BE2C (cell line): Measurements from ENCODE around the gene GNAO1.

Source experiments
- DNase-seq: peaks from one replicate; pipeline ENCODE4 v3.0.0-alpha.2; 2020
- H3K27me3 ChIP-seq: fragments of 250-450 bp; sonication (Bioruptor Pico); 2 replicates; pipeline ENCODE4 v1.5.1; 2020; ENCODE audit warnings: mild to moderate bottlenecking
- H3K36me3 ChIP-seq: fragments of 250-450 bp; sonication (Bioruptor Pico); 2 replicates; pipeline ENCODE4 v1.5.1; 2020; ENCODE audit warnings: mild to moderate bottlenecking
- H3K4me1 ChIP-seq: fragments of 250-450 bp; sonication (Bioruptor Pico); 2 replicates; pipeline ENCODE4 v1.5.1; 2020
- H3K4me3 ChIP-seq: 2 replicates; pipeline ENCODE4 v1.5.1; 2011; ENCODE audit warnings: low read depth, low read length
- H3K9me3 ChIP-seq: fragments of 250-450 bp; sonication (Bioruptor Pico); 2 replicates; pipeline ENCODE4 v1.5.1; 2020
- TF ChIP-seq, protein P1 (sequence below): IDR thresholded peaks from 2 replicates; pipeline ENCODE4 v1.5.1; 2012; ENCODE audit warnings: mild to moderate bottlenecking, low read depth, low read length

The GNAO1 gene

GRCh38 chr16:56226845-56227525 lies 35.7 kb downstream of the GNAO1 start:
- TF ChIP-seq, protein P1, sequence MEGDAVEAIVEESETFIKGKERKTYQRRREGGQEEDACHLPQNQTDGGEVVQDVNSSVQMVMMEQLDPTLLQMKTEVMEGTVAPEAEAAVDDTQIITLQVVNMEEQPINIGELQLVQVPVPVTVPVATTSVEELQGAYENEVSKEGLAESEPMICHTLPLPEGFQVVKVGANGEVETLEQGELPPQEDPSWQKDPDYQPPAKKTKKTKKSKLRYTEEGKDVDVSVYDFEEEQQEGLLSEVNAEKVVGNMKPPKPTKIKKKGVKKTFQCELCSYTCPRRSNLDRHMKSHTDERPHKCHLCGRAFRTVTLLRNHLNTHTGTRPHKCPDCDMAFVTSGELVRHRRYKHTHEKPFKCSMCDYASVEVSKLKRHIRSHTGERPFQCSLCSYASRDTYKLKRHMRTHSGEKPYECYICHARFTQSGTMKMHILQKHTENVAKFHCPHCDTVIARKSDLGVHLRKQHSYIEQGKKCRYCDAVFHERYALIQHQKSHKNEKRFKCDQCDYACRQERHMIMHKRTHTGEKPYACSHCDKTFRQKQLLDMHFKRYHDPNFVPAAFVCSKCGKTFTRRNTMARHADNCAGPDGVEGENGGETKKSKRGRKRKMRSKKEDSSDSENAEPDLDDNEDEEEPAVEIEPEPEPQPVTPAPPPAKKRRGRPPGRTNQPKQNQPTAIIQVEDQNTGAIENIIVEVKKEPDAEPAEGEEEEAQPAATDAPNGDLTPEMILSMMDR, result no peak
- no peaks in the 10 kb centered on the region for H3K27me3 ChIP-seq
- peaks cover 41% of the 10 kb centered on the region for H3K4me1 ChIP-seq
- DNase-seq, result no peak
- H3K9me3 ChIP-seq, result no peaks in the 10 kb centered on the region
- no peak overlapping the region for H3K4me3 ChIP-seq
- peaks cover 14% of the 10 kb centered on the region for H3K36me3 ChIP-seq

DNA sequence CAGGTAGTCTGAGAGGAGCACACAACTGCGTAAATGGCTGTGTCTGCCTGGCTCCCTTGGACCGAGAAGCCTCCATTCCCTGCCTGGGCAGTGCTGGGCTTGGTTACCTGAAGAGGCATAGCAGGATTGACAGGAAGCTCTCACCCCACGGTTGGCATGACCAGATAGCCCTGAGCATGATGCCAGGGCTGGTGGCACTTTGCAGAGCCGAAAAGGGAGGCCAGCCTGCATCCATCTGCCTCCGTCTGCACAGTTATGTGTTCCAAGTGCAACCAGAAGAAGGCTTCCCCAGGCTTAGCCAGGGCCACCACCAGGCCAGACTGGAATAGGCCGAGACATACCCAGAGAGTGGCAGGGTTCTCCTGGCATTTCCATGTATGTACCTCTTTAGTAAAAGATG lies 36.6 kb downstream of the GNAO1 start:
- Histone ChIP-seq H3K9me3 (no peaks in the 10 kb centered on the region), H3K4me3 (no peak overlapping the region), H3K36me3 (peaks cover 14% of the 10 kb centered on the region), H3K4me1 (peaks cover 34% of the 10 kb centered on the region), H3K27me3 (no peaks in the 10 kb centered on the region)
- TF ChIP-seq, protein P1, result no peak
- DNase-seq, result no peak

GRCh38 chr16:56228476-56228875 lies 37.2 kb downstream of the GNAO1 start:
- DNase-seq, result peak; percentile 52
- Histone ChIP-seq H3K36me3 (peaks cover 14% of the 10 kb centered on the region), H3K4me1 (peaks cover 31% of the 10 kb centered on the region), H3K27me3 (no peaks in the 10 kb centered on the region), H3K9me3 (no peaks in the 10 kb centered on the region), H3K4me3 (no peak overlapping the region)
- TF ChIP-seq, protein P1, result no peak

- Histone ChIP-seq H3K36me3 (peaks cover 15% of the 10 kb centered on the region), H3K4me1 (peaks cover 25% of the 10 kb centered on the region), H3K4me3 (no peak overlapping the region), H3K27me3 (no peaks in the 10 kb centered on the region), H3K9me3 (no peaks in the 10 kb centered on the region)
- TF ChIP-seq, protein P1, result no peak
- no peak for DNase-seq
Observed at GRCh38 chr16:56233795-56234566, 42.7 kb downstream of the GNAO1 start.

DNA sequence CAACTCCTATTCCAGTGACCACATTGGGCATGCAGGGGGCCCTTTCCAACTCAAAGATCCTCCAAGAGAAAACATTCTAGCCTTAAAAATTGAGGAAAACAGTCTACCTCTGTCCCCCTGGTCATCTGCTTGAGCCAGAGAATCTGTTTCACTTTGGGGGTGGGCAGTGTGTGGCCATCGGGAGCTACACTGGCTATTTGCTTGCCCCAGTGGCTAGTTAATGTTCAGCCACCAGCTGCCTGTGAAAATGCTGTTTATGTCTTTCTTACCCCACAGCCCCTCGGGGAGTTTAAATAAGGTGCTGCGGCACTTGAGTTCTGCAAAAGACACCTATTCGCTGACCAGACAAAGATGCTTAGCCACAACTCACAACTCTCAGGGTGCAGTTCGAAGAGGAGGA lies 43.4 kb downstream of the GNAO1 start:
- no peaks in the 10 kb centered on the region for H3K9me3 ChIP-seq
- H3K27me3 ChIP-seq, result no peaks in the 10 kb centered on the region
- TF ChIP-seq, protein P1, result no peak
- no peak overlapping the region for H3K4me3 ChIP-seq
- DNase-seq, result no peak
- peaks cover 15% of the 10 kb centered on the region for H3K36me3 ChIP-seq
- H3K4me1 ChIP-seq, result peaks cover 22% of the 10 kb centered on the region

- Histone ChIP-seq H3K36me3 (peaks cover 24% of the 10 kb centered on the region), H3K4me1 (peaks cover 13% of the 10 kb centered on the region), H3K4me3 (no peak overlapping the region), H3K9me3 (no peaks in the 10 kb centered on the region), H3K27me3 (no peaks in the 10 kb centered on the region)
- DNase-seq, result no peak
- TF ChIP-seq, protein P1, result no peak
Observed at GRCh38 chr16:56237451-56237930, 46.2 kb downstream of the GNAO1 start.
